GM18909 (cell line): Measurements from ENCODE around the gene DAB2.
A peak's percentile ranks its signal among the peaks of the same experiment; 100 is the strongest.

ENCODE experiments used
- ATAC-seq: cut with Tn5 transposase; IDR thresholded peaks from one replicate; pipeline ENCODE4 v1.9.1; 2021; ENCODE audit warnings: mild to moderate bottlenecking; ENCODE audit not compliant: unreplicated experiment, poor library complexity

Gene DAB2

GRCh38 chr5:39448506-39449128 is 23.8 kb upstream of the DAB2 start:
- no peak for ATAC-seq

- ATAC-seq: no peak
These were observed 23.2 kb upstream of the DAB2 start for GRCh38 chr5:39447968-39448367.

GRCh38 chr5:39447059-39447458 is 22.3 kb upstream of the DAB2 start:
- ATAC-seq: no peak

GRCh38 chr5:39446231-39446630 is 21.5 kb upstream of the DAB2 start:
- no peak for ATAC-seq

GRCh38 chr5:39443911-39444310 is 19.1 kb upstream of the DAB2 start:
- no peak for ATAC-seq

GRCh38 chr5:39442991-39443390 is 18.2 kb upstream of the DAB2 start:
- no peak for ATAC-seq

- ATAC-seq: no peak
These were observed 17.1 kb upstream of the DAB2 start for GRCh38 chr5:39441838-39442237.

- ATAC-seq: no peak
These were observed 16.3 kb upstream of the DAB2 start for GRCh38 chr5:39440958-39441624.

- ATAC-seq: no peak
These were observed 15.6 kb upstream of the DAB2 start for GRCh38 chr5:39440192-39440957.

GRCh38 chr5:39439582-39440162 is 14.9 kb upstream of the DAB2 start:
- no peak for ATAC-seq

- ATAC-seq: peak; percentile 64
These were observed 12.7 kb upstream of the DAB2 start for GRCh38 chr5:39437467-39437866.

GRCh38 chr5:39433848-39434247 is 9.1 kb upstream of the DAB2 start:
- no peak for ATAC-seq

GRCh38 chr5:39432696-39433530 is 8.1 kb upstream of the DAB2 start:
- ATAC-seq: no peak

- ATAC-seq: no peak
These were observed 5.7 kb upstream of the DAB2 start for GRCh38 chr5:39430461-39430860.

GRCh38 chr5:39428640-39429039 is 3.9 kb upstream of the DAB2 start:
- no peak for ATAC-seq

GRCh38 chr5:39427633-39428032 is 2.9 kb upstream of the DAB2 start:
- ATAC-seq: no peak

- no peak for ATAC-seq
These were observed 2.4 kb upstream of the DAB2 start for GRCh38 chr5:39427229-39427628.

GRCh38 chr5:39426746-39427105 is 1.9 kb upstream of the DAB2 start:
- ATAC-seq: no peak

GRCh38 chr5:39426051-39426745 is 1.4 kb upstream of the DAB2 start:
- no peak for ATAC-seq

- no peak for ATAC-seq
These were observed 1.4 kb downstream of the DAB2 start for GRCh38 chr5:39423331-39423751.
